Spinal cord (tissue), 10 donors: ENCODE measurements around the gene KCNE1. TPM values are rescaled to one million over a fixed set of nuclear protein-coding genes. Genes with fewer than 3 reads are reported as not detected.

ENCODE experiments used
- DNase-seq, 6 donors: peaks; one replicate each; pipeline versions ENCODE4 v3.0.0 to v3.0.0-alpha.2; 2013 to 2015; ENCODE audit warnings: low spot score in 6 of 6, low read depth in 4 of 6
- H3K27ac ChIP-seq: one replicate; pipeline ENCODE4 v1.5.1; 2013; ENCODE audit warnings: low read depth, low read length, control low read depth
- H3K27me3 ChIP-seq: one replicate; pipeline ENCODE4 v1.6.1; 2013; ENCODE audit warnings: low read length; ENCODE audit not compliant: control insufficient read depth, insufficient read depth
- H3K36me3 ChIP-seq: one replicate; pipeline ENCODE4 v1.6.1; 2013; ENCODE audit warnings: low read length; ENCODE audit not compliant: control insufficient read depth, insufficient read depth
- H3K4me1 ChIP-seq: one replicate; pipeline ENCODE4 v1.6.1; 2013; ENCODE audit warnings: low read length; ENCODE audit not compliant: control insufficient read depth, insufficient read depth
- H3K4me3 ChIP-seq: one replicate; pipeline ENCODE4 v1.5.1; 2013; ENCODE audit warnings: low read depth, low read length, control low read depth
- H3K9me3 ChIP-seq: one replicate; pipeline ENCODE4 v1.6.1; 2013; ENCODE audit warnings: low read length; ENCODE audit not compliant: control insufficient read depth, insufficient read depth
- WGBS: methylation state at CpG from one replicate; pipeline ENCODE4 v1.1.5; 2013; ENCODE audit warnings: missing lambda C conversion rate; ENCODE audit not compliant: insufficient coverage; 5-methylcytosine and 5-hydroxymethylcytosine counted together
- polyA plus RNA-seq, 2 donors: library from polyadenylated mRNA; unstranded; fragments of 120-200 nt; gene quantifications; one replicate each; pipeline ENCODE4 v1.2.1, GENCODE V29; 2013; ENCODE audit not compliant: insufficient read length in 2 of 2
- total RNA-seq, 2 donors: library from RNA; depleted of rRNA in 1 of 2; stranded (reverse); fragments of 120-200 nt in 1 of 2; fragments of >200 nt in 1 of 2; gene quantifications; one replicate each; pipeline versions ENCODE4 v1.2.3 to v1.2.4, GENCODE V29; 2013 to 2014
- donor health status: healthy.

The KCNE1 gene
- total and polyA plus RNA-seq, 4 donors, result 0.69 to 2.7 (median 1.9) TPM

DNA sequence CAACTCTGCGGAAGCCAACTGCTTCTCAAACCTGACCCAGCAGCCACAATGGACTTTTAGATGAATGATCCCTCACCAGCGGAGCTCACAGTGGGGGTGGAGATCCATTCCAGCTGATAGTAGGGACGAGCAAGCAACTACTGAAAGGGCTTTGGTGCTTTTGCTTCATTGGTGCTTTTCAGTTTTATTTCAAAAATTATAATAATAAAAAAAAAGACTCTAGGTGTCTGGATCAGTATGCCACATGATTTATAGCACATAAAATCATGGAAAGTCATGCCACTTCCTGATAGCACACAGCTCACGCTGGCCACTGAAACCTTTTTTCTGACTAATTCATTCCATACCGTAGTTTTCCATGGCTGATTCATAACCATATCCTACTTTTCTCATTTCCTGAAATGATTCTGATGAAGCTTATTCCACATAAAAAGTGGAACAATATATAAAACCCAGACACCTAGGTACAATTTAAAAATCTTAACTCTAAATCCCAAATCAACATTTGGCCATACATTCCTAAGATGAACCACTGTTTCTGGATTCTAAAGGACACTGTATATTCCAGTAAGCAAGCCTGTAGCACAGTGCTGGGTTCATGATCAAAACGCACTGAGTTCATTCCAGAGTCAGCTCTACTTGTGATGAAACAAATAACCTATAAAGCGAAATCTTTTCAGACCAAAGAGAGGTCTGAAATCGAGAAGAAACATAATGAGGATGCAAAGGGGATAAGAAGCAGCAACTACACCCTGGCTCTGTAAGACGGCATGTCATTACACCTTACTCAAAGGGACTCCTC, 41.3 kb upstream of the KCNE1 start:
- 78% methylated on average over 3 of the region's 9 CpGs for WGBS
- Histone ChIP-seq H3K27ac (no peak overlapping the region), H3K4me3 (no peak overlapping the region), H3K36me3 (no peaks in the 10 kb centered on the region), H3K9me3 (peaks cover 2% of the 10 kb centered on the region), H3K4me1 (peaks cover 3% of the 10 kb centered on the region), H3K27me3 (no peaks in the 10 kb centered on the region)
- no peak for DNase-seq

GRCh38 chr21:34552360-34553098, 40.5 kb upstream of the KCNE1 start:
- H3K27ac ChIP-seq, result no peak overlapping the region
- H3K27me3 ChIP-seq, result no peaks in the 10 kb centered on the region
- WGBS, result 100% methylated on average over 2 of the region's 7 CpGs
- H3K4me1 ChIP-seq, result no peaks in the 10 kb centered on the region
- no peak for DNase-seq
- H3K9me3 ChIP-seq, result peaks cover 2% of the 10 kb centered on the region
- no peak overlapping the region for H3K4me3 ChIP-seq
- no peaks in the 10 kb centered on the region for H3K36me3 ChIP-seq

DNA sequence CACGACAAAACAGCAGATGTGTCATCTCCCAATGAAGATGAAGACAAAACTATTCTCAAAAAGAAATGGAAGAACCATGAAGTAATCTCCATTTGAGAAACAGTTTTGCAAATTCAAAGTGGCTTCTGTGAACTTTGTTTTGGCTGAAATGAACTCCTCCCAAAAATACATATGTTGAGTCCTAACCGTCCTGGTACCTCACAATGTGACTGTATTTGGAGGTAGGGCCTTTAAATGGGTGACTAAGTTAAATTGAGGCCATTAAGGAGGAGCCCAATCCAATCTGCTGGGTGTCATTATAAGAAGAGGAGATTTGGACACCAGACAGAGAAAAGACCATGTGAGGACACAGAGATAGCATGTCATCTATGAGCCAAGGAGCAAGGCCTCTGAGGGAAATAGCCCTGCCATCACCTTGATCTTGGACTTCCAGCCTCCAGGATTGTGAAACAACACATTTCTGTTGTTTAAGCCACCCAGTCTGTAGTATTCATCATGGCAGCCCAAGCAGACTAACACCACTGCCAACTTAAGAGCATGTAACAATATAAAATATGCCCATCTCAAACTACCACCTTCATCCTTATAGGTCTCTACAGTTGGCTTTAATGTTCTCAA, 38.3 kb upstream of the KCNE1 start:
- no peak for DNase-seq
- Histone ChIP-seq H3K27ac (no peak overlapping the region), H3K4me1 (peaks cover 7% of the 10 kb centered on the region), H3K36me3 (no peaks in the 10 kb centered on the region), H3K9me3 (peaks cover 2% of the 10 kb centered on the region), H3K27me3 (no peaks in the 10 kb centered on the region), H3K4me3 (no peak overlapping the region)
- no CpG with 5 or more reads among the region's 2 CpGs for WGBS

- no peaks in the 10 kb centered on the region for H3K36me3 ChIP-seq
- DNase-seq, result no peak
- 95% methylated on average over 5 of the region's 11 CpGs for WGBS
- H3K27ac ChIP-seq, result no peak overlapping the region
- no peaks in the 10 kb centered on the region for H3K9me3 ChIP-seq
- H3K27me3 ChIP-seq, result no peaks in the 10 kb centered on the region
- peaks cover 20% of the 10 kb centered on the region for H3K4me1 ChIP-seq
- H3K4me3 ChIP-seq, result no peak overlapping the region
These were observed 36.9 kb upstream of the KCNE1 start for GRCh38 chr21:34548781-34549376.

GRCh38 chr21:34546542-34546941, 34.5 kb upstream of the KCNE1 start:
- no peaks in the 10 kb centered on the region for H3K27me3 ChIP-seq
- no peak for DNase-seq
- no peaks in the 10 kb centered on the region for H3K36me3 ChIP-seq
- peak overlapping the region; percentile 15 for H3K27ac ChIP-seq
- peaks cover 23% of the 10 kb centered on the region for H3K4me1 ChIP-seq
- no peak overlapping the region for H3K4me3 ChIP-seq
- H3K9me3 ChIP-seq, result no peaks in the 10 kb centered on the region
- no CpG with 5 or more reads among the region's 6 CpGs for WGBS

DNA sequence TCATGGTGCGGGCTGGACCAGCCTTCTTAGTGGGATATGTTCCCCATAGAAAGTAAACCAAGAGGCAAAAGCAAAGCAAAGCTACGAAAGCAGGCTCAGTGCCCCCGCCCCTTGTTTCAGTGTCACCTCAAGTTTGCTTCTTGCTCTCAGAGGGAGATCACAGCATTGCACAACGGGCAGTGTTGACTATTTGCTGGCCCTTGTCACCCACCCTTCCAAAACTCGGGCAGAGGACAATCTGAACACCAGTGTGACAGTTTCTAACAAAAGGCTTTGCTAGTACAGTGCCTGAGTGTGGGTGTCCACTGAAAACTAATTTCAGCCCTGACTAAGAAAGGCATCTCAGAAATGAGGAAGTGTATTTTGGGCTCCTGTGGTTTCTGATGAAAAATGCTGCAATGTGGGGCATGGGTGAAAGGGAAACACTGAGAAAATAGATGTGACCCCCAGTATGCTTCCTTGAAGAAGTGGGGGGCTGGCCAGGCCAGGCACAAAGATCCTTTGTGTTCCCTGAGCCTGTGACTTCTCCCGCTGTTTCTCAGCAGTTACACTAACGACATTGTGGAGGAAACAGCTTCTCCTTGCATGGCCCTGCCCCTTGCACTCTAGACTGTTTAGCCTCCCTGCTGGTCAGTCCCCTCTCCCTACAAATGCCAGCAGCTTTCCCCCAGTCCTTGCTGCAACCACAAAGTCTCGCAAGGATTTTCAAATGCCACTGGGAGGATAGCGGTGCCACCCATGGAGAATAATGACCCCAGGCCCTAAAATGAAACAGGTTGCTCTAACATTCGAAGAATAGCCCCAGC, 33.3 kb upstream of the KCNE1 start:
- H3K9me3 ChIP-seq, result no peaks in the 10 kb centered on the region
- DNase-seq, result peak in 3 of 6 donors; percentile 33 to 80 (median 44)
- H3K27ac ChIP-seq, result peak overlapping the region; percentile 93
- H3K27me3 ChIP-seq, result no peaks in the 10 kb centered on the region
- WGBS, result 43% methylated on average over 9 of the region's 10 CpGs
- peaks cover 23% of the 10 kb centered on the region for H3K4me1 ChIP-seq
- no peak overlapping the region for H3K4me3 ChIP-seq
- H3K36me3 ChIP-seq, result no peaks in the 10 kb centered on the region

DNA sequence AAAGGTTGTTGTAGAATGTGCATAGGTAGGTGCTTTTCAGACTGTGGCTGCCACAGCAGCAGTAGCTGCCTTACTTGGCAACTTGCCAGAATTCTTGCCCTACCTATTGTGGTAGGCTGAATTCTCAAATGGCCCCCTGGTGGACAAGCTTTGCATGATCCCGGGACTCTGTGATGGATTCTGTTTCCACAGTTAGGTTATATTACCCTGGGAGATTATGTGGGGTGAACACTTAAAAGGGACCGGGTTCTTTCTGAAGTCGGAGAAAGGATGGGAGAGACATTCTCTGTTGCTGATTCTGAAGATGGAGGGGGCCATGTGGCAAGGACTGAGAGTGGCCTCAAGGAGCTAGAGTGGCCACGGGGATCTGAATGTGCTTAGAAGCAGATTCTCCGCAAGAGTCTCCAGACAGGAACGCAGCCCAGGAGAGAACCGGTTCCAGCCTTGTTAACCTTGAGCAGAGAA, 32.1 kb upstream of the KCNE1 start:
- peak in 1 of 6 donors; percentile 50 for DNase-seq
- Histone ChIP-seq H3K36me3 (no peaks in the 10 kb centered on the region), H3K27me3 (no peaks in the 10 kb centered on the region), H3K9me3 (no peaks in the 10 kb centered on the region), H3K4me1 (peaks cover 23% of the 10 kb centered on the region), H3K4me3 (no peak overlapping the region), H3K27ac (peak overlapping the region; percentile 93)
- WGBS, result 81% methylated on average over 7 of the region's 7 CpGs

DNA sequence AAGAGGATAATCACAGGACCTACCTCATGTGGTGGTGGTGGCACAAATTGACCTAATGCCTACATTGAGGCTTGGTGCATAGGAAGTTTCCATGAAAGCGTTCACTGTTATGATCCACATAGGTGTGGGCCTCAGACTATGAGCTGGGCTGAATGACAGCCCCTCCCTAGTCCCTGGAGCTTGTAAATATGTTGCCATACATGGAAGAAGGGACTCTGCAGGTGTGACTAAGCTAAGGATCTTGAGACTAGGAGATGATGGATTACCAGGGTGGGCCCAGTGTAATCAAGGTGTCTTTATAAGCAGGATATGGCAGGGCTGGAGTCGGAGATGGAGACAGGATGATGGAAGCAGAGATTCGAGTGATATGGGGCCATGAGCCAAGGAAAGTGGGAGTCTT, 31.0 kb upstream of the KCNE1 start:
- Histone ChIP-seq H3K27me3 (no peaks in the 10 kb centered on the region), H3K36me3 (no peaks in the 10 kb centered on the region), H3K27ac (no peak overlapping the region), H3K4me3 (no peak overlapping the region), H3K9me3 (no peaks in the 10 kb centered on the region), H3K4me1 (peaks cover 23% of the 10 kb centered on the region)
- DNase-seq, result no peak
- WGBS, result 100% methylated on average over 3 of the region's 3 CpGs

DNA sequence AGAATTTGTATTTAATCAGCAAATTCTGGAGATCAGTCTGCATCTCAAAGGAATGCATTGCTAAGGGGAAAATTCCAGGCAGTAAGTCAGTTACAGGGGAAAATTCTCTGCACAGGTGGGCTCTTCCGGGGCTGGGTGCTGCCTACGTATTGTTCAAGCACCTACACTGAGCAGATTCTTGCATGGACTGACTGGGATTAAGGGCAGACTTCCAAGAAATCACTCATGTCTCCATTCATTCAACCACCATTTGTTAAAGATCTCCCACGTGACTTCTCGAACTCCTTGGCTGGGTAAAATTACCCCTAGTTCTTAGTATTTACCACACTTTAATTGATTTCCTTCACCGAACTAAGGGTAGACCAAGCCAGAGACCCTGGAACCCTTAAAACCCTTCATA, 28.2 kb upstream of the KCNE1 start:
- Histone ChIP-seq H3K4me3 (no peak overlapping the region), H3K4me1 (peaks cover 21% of the 10 kb centered on the region), H3K36me3 (no peaks in the 10 kb centered on the region), H3K9me3 (no peaks in the 10 kb centered on the region), H3K27ac (no peak overlapping the region), H3K27me3 (no peaks in the 10 kb centered on the region)
- no peak for DNase-seq
- WGBS, result 60% methylated on average over 4 of the region's 5 CpGs
